SK-N-SH (cell line): ENCODE measurements around the gene ZNF776. TPM values are rescaled to one million over a fixed set of nuclear protein-coding genes. Genes with fewer than 3 reads are reported as not detected.
"Not testable (repeated sequence)": the region's sequence is repeated elsewhere in the genome, so short reads cannot be mapped to it uniquely, and the experiment has no call there.

ENCODE experiments used
- CTCF ChIA-PET: fragments of 300-600, 350-600 bp; formaldehyde crosslinking; extraction: SDS; loops from one replicate; lab custom pipeline; 2021; lab: Yijun Ruan, JAX
- POLR2A ChIA-PET: fragments of 350-600 bp; sonication (Branson Sonifier 250); formaldehyde crosslinking; extraction: SDS; loops from one replicate; lab custom pipeline; 2020; ENCODE audit warnings: antibody characterized with exemption, inconsistent platforms; lab: Yijun Ruan, JAX
- DNase-seq: peaks from one replicate; pipeline ENCODE4 v3.0.0; 2012
- H2AFZ ChIP-seq: fragments of 200-600 bp; sonication (generic); 2 replicates; pipeline ENCODE4 v1.8.1; 2016; ENCODE audit warnings: antibody characterized with exemption, mild to moderate bottlenecking, low read depth
- H3F3A ChIP-seq: fragments of 200-600 bp; sonication (generic); replicated peaks from 2 replicates; pipeline ENCODE3; 2016; ENCODE audit warnings: antibody characterized with exemption, mild to moderate bottlenecking; ENCODE audit not compliant: insufficient read depth
- H3K27ac ChIP-seq, 2 experiments: fragments of 200-500 bp in 1 of 2; fragments of 200-600 bp in 1 of 2; sonication (Bioruptor generic) in 1 of 2; sonication (generic), shearing (Covaris generic) in 1 of 2; 2 replicates each; pipeline versions ENCODE4 v1.5.1 to v1.6.1; 2014 to 2016; ENCODE audit warnings: low read depth in 2 of 2, inconsistent platforms in 1 of 2, low read length in 1 of 2, mild to moderate bottlenecking in 1 of 2, mixed read lengths in 1 of 2
- H3K27me3 ChIP-seq: fragments of 200-600 bp; sonication (generic), shearing (Covaris generic); 2 replicates; pipeline ENCODE4 v1.6.1; 2016; ENCODE audit warnings: mixed run types; ENCODE audit not compliant: insufficient read depth
- H3K36me3 ChIP-seq, 2 experiments: fragments of 200-500 bp in 1 of 2; fragments of 200-600 bp in 1 of 2; sonication (Bioruptor generic) in 1 of 2; sonication (generic) in 1 of 2; replicated peaks in 1 of 2; 2 replicates each; pipeline versions ENCODE3 to v1.5.1; 2014 to 2016; ENCODE audit warnings: low read length in 1 of 2, mild to moderate bottlenecking in 1 of 2; ENCODE audit not compliant: insufficient read depth in 2 of 2, control insufficient read depth in 1 of 2
- H3K4me1 ChIP-seq, 2 experiments: fragments of 200-500 bp in 1 of 2; fragments of 200-600 bp in 1 of 2; sonication (Bioruptor generic) in 1 of 2; sonication (generic), shearing (Covaris generic) in 1 of 2; 2 replicates each; pipeline versions ENCODE4 v1.5.1 to v1.6.1; 2014 to 2016; ENCODE audit warnings: low read depth in 1 of 2, low read length in 1 of 2, mixed run types in 1 of 2; ENCODE audit not compliant: insufficient read depth in 2 of 2, control insufficient read depth in 1 of 2
- H3K4me2 ChIP-seq: fragments of 200-600 bp; sonication (generic), shearing (Covaris generic); 2 replicates; pipeline ENCODE4 v1.6.1; 2017; ENCODE audit warnings: mixed run types
- H3K4me3 ChIP-seq, 2 experiments: fragments of 200-500 bp in 1 of 2; fragments of 200-600 bp in 1 of 2; sonication (Bioruptor generic) in 1 of 2; sonication (generic), shearing (Covaris generic) in 1 of 2; 2 replicates each; pipeline versions ENCODE4 v1.5.1 to v1.8.1; 2014 to 2016; ENCODE audit warnings: low read depth in 2 of 2, inconsistent platforms in 1 of 2, low read length in 1 of 2, mild to moderate bottlenecking in 1 of 2, mixed read lengths in 1 of 2, moderate library complexity in 1 of 2
- H3K79me2 ChIP-seq: fragments of 200-600 bp; sonication (generic); 2 replicates; pipeline ENCODE4 v1.8.1; 2017; ENCODE audit warnings: mild to moderate bottlenecking; ENCODE audit not compliant: insufficient read depth
- H3K9ac ChIP-seq: fragments of 200-600 bp; sonication (generic); 2 replicates; pipeline ENCODE4 v1.6.1; 2017; ENCODE audit warnings: mixed run types
- H3K9me2 ChIP-seq: fragments of 200-600 bp; sonication (generic); 2 replicates; pipeline ENCODE4 v1.6.1; 2017; ENCODE audit warnings: mixed run types
- H3K9me3 ChIP-seq: fragments of 200-600 bp; sonication (generic); 2 replicates; pipeline ENCODE4 v1.6.1; 2017; ENCODE audit warnings: mixed run types, mild to moderate bottlenecking, moderate library complexity
- H4K20me1 ChIP-seq: fragments of 200-600 bp; sonication (generic); 2 replicates; pipeline ENCODE4 v1.6.1; 2017; ENCODE audit warnings: mild to moderate bottlenecking, mixed run types; ENCODE audit not compliant: insufficient read depth
- CHD2 ChIP-seq: fragments of 150-350 bp; IDR thresholded peaks from 2 replicates; pipeline ENCODE4 v1.6.1; 2018; ENCODE audit warnings: low read length; ENCODE audit not compliant: partially characterized antibody
- ELF1 ChIP-seq: IDR thresholded peaks from 2 replicates; pipeline ENCODE4 v1.4.0; 2012
- POLR2AphosphoS5 ChIP-seq: IDR thresholded peaks from 2 replicates; pipeline ENCODE4 v1.6.1; 2012; ENCODE audit warnings: low read depth, low read length
- RFX5 ChIP-seq: IDR thresholded peaks from 2 replicates; pipeline ENCODE4 v1.6.1; 2012; ENCODE audit warnings: mild to moderate bottlenecking, improper control_type of control experiment, low read length
- WGBS: methylation state at CpG from one replicate; pipeline ENCODE4 v1.1.6; 2017; ENCODE audit warnings: low lambda C conversion rate; 5-methylcytosine and 5-hydroxymethylcytosine counted together
- polyA plus RNA-seq, 3 experiments: library from polyadenylated mRNA; depleted of rRNA; stranded (reverse); fragments of >200 nt; gene quantifications; 2 replicates each; pipeline ENCODE4 v1.2.3, GENCODE V29; 2012
- TF ChIP-seq, protein P1 (sequence below): IDR thresholded peaks from 2 replicates; pipeline ENCODE4 v1.4.0; 2012; ENCODE audit warnings: low read depth, borderline replicate concordance
- TF ChIP-seq, protein P2 (sequence below): IDR thresholded peaks from 2 replicates; pipeline ENCODE4 v1.4.0; 2012; ENCODE audit warnings: low read depth
- TF ChIP-seq, protein P3 (sequence below): fragments of 150-350 bp; IDR thresholded peaks from 2 replicates; pipeline ENCODE4 v1.6.1; 2017; ENCODE audit warnings: antibody characterized with exemption, low read length, low read depth, borderline replicate concordance

The ZNF776 gene
- polyA plus RNA-seq, 1 of the 3 experiments (the other 2 are of a cell fraction): 7.5 TPM

DNA sequence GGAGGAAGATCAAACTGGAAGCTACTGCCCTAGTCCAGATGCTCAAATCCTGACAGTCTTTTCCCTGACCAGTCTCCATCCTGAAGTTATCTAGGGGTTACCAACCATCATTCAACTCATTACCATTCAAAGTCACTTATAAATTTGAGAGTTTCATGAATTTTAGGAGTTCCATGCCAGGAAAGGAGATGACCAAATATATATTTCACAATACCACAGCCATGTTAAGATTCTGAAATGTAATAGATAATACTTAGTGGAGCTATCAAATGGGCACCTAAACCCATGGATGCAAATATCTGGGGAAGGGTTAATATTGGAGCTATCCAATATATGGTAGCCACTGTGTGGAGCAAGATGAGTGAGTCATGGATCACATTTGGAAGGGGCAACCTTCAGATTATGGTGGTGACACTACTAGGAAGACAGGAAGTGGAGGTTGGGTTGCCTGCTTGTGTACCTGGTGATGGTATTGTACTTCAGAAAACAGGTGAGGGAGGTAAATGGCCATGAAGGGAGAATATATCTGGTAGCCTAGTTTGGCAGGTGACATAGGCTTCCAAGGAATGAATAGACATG lies 41.6 kb downstream of the ZNF776 start (continued):
- TF ChIP-seq, protein P1, sequence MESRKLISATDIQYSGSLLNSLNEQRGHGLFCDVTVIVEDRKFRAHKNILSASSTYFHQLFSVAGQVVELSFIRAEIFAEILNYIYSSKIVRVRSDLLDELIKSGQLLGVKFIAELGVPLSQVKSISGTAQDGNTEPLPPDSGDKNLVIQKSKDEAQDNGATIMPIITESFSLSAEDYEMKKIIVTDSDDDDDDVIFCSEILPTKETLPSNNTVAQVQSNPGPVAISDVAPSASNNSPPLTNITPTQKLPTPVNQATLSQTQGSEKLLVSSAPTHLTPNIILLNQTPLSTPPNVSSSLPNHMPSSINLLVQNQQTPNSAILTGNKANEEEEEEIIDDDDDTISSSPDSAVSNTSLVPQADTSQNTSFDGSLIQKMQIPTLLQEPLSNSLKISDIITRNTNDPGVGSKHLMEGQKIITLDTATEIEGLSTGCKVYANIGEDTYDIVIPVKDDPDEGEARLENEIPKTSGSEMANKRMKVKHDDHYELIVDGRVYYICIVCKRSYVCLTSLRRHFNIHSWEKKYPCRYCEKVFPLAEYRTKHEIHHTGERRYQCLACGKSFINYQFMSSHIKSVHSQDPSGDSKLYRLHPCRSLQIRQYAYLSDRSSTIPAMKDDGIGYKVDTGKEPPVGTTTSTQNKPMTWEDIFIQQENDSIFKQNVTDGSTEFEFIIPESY: no peak
- TF ChIP-seq POLR2AphosphoS5: no peak
- TF ChIP-seq, protein P2, sequence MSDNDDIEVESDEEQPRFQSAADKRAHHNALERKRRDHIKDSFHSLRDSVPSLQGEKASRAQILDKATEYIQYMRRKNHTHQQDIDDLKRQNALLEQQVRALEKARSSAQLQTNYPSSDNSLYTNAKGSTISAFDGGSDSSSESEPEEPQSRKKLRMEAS: no peak
- TF ChIP-seq, protein P3, sequence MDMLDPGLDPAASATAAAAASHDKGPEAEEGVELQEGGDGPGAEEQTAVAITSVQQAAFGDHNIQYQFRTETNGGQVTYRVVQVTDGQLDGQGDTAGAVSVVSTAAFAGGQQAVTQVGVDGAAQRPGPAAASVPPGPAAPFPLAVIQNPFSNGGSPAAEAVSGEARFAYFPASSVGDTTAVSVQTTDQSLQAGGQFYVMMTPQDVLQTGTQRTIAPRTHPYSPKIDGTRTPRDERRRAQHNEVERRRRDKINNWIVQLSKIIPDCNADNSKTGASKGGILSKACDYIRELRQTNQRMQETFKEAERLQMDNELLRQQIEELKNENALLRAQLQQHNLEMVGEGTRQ: no peak

DNA sequence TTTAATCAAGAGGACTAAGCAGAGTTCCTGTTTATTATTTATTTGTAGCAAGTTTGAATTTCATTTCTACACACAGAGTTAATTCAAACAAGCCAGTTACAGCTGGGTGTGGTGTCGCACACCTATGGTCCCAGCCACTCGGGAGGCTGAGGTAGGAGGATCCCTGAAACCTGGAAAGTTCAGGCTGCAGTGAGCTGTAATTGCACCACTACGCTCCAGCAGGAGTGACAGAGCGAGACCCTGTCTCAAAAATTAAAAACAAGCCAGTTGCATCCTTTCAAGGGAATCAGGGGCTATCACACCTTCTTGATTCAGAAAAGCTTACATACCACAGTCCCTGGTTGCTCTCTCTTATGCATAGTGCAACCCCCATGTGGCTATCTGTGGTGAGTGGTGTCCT lies 42.7 kb downstream of the ZNF776 start:
- Histone ChIP-seq H3K4me3 (no peak overlapping the region; a peak in 1 of 4 replicates), H3K79me2 (0 out of 2 replicates have a peak, but pooled peaks cover 5% of the 10 kb centered on the region), H3K9me3 (no peaks in the 10 kb centered on the region), H3K27me3 (no peaks in the 10 kb centered on the region), H3K9me2 (no peaks in the 10 kb centered on the region), H3K36me3 (peaks cover 4 to 23% of the 10 kb centered on the region in 2 experiments), H3F3A (no peaks in the 10 kb centered on the region), H3K9ac (no peak overlapping the region), H3K4me2 (no peak overlapping the region), H4K20me1 (no peaks in the 10 kb centered on the region), H2AFZ (no peak overlapping the region)
- no peak for DNase-seq
- 97% methylated on average over 4 of the region's 4 CpGs for WGBS
- no peak for TF ChIP-seq RFX5
- TF ChIP-seq ELF1: no peak
- TF ChIP-seq CHD2: no peak
- TF ChIP-seq, all 33 proteins: peak for 0
- Histone ChIP-seq H3K27ac (no peak overlapping the region), H3K4me1 (no peaks in the 10 kb centered on the region)
- ChIA-PET POLR2A (no interaction called here), CTCF (no interaction called here)

DNA sequence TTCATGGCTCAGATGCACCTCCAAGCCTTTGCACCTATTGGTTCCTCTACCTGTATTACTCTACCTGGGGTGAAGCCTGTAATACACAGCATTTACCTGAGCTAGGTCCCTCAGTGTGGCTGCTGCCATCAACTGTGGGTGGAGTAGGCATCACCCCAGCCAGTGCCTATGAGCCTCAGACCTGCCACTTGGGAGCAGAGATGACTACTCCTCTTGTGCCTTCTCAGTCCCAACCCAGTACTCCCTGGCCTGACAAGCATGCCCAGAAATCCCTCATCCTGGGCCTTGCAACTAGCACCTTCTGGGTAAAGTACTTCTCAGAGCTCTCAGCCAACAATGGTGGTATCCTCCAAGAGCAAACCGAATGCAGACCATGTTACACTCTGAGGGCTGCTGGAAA lies 50.0 kb downstream of the ZNF776 start:
- H3K4me3 ChIP-seq, H3F3A ChIP-seq, H3K27ac ChIP-seq, H3K79me2 ChIP-seq, H2AFZ ChIP-seq, H4K20me1 ChIP-seq, H3K9ac ChIP-seq, H3K4me1 ChIP-seq, H3K4me2 ChIP-seq, H3K27me3 ChIP-seq, CTCF ChIA-PET, POLR2A ChIA-PET, H3K9me3 ChIP-seq, H3K9me2 ChIP-seq, DNase-seq: not testable (repeated sequence)
- H3K36me3 ChIP-seq: peaks cover 14 to 15% of the 10 kb centered on the region in 2 experiments
- WGBS: 100% methylated on average over 1 of the region's 1 CpG
